Neural cell (in vitro differentiated cells): Measurements from ENCODE around the gene HRH2. TPM values are rescaled to one million over a fixed set of nuclear protein-coding genes. Genes with fewer than 3 reads are reported as not detected.
A peak's percentile ranks its signal among the peaks of the same experiment; 100 is the strongest.

Experiments used
- H2AFZ ChIP-seq: fragments of 200-600, 300-800 bp; sonication (generic), shearing (Covaris generic); 2 replicates; pipeline ENCODE4 v1.6.0; 2014; ENCODE audit warnings: low read depth, mild to moderate bottlenecking, antibody characterized with exemption, low read length, moderate library complexity
- H3F3A ChIP-seq: fragments of 200-600 bp; shearing (Covaris generic); 2 replicates; pipeline ENCODE4 v1.6.1; 2016; ENCODE audit warnings: mild to moderate bottlenecking, moderate library complexity, mixed read lengths, antibody characterized with exemption, low read length; ENCODE audit not compliant: insufficient read depth, poor library complexity, severe bottlenecking
- H3K27ac ChIP-seq: fragments of 200-600, 300-800 bp; sonication (generic), shearing (Covaris generic); 2 replicates; pipeline ENCODE4 v1.5.1; 2014; ENCODE audit warnings: mild to moderate bottlenecking, low read length, moderate library complexity
- H3K27me3 ChIP-seq: fragments of 300-800, 200-600 bp; sonication (generic), shearing (Covaris generic); 2 replicates; pipeline ENCODE4 v1.6.0; 2014; ENCODE audit warnings: mild to moderate bottlenecking, low read depth, low read length, moderate library complexity; ENCODE audit not compliant: insufficient read depth
- H3K36me3 ChIP-seq: fragments of 300-800, 200-600 bp; sonication (generic), shearing (Covaris generic); 2 replicates; pipeline ENCODE4 v1.5.1; 2014; ENCODE audit warnings: mild to moderate bottlenecking, antibody characterized with exemption, low read length, moderate library complexity; ENCODE audit not compliant: insufficient read depth
- H3K4me2 ChIP-seq: fragments of 300-800, 200-600 bp; sonication (generic), shearing (Covaris generic); 2 replicates; pipeline ENCODE4 v1.6.0; 2014; ENCODE audit warnings: mild to moderate bottlenecking, low read length
- H3K4me3 ChIP-seq: fragments of 300-800, 200-600 bp; sonication (generic), shearing (Covaris generic); 2 replicates; pipeline ENCODE4 v1.5.1; 2014; ENCODE audit warnings: mild to moderate bottlenecking, low read length, moderate library complexity
- H3K79me2 ChIP-seq: fragments of 200-600 bp; shearing (Covaris generic); replicated peaks from 2 replicates; pipeline ENCODE4 v1.6.0; 2014; ENCODE audit warnings: mild to moderate bottlenecking, low read length, moderate library complexity; ENCODE audit not compliant: insufficient read depth
- H3K9ac ChIP-seq: fragments of 300-800, 200-600 bp; sonication (generic), shearing (Covaris generic); 2 replicates; pipeline ENCODE4 v1.6.1; 2016; ENCODE audit warnings: mild to moderate bottlenecking, low read length, mixed read lengths
- H3K9me2 ChIP-seq: fragments of 200-600 bp; shearing (Covaris generic); 2 replicates; pipeline ENCODE4 v1.6.1; 2016; ENCODE audit warnings: mild to moderate bottlenecking, low read length, mixed read lengths; ENCODE audit not compliant: insufficient read depth
- H3K9me3 ChIP-seq: fragments of 200-600, 300-800 bp; sonication (generic), shearing (Covaris generic); 2 replicates; pipeline ENCODE4 v1.6.1; 2016; ENCODE audit warnings: mild to moderate bottlenecking, mixed run types, low read length, moderate library complexity, mixed read lengths
- H4K20me1 ChIP-seq: fragments of 200-600 bp; shearing (Covaris generic); 2 replicates; pipeline ENCODE4 v1.6.1; 2016; ENCODE audit warnings: mild to moderate bottlenecking, mixed run types; ENCODE audit not compliant: insufficient read depth
- CTCF ChIP-seq: fragments of 450-650 bp; IDR thresholded peaks from 2 replicates; pipeline ENCODE4 v1.5.1; 2014; ENCODE audit warnings: antibody characterized with exemption, mild to moderate bottlenecking, moderate library complexity; ENCODE audit not compliant: poor library complexity, severe bottlenecking
- EP300 ChIP-seq: fragments of 450-650 bp; conservative IDR thresholded peaks from 2 replicates; pipeline ENCODE4 v1.6.1; 2014; ENCODE audit warnings: antibody characterized with exemption, mild to moderate bottlenecking, moderate library complexity; ENCODE audit not compliant: poor library complexity, severe bottlenecking
- EZH2 ChIP-seq: fragments of 200-600, 300-800 bp; shearing (Covaris generic), sonication (generic); IDR thresholded peaks from 2 replicates; pipeline ENCODE4 v1.6.1; 2014; ENCODE audit warnings: antibody characterized with exemption, low read length, borderline replicate concordance, mild to moderate bottlenecking; ENCODE audit not compliant: insufficient read depth, poor library complexity, severe bottlenecking
- POLR2AphosphoS5 ChIP-seq: IDR thresholded peaks from 2 replicates; pipeline ENCODE4 v1.6.1; 2012
- RAD21 ChIP-seq: fragments of 450-650 bp; conservative IDR thresholded peaks from 2 replicates; pipeline ENCODE4 v1.6.1; 2014; ENCODE audit warnings: antibody characterized with exemption, mild to moderate bottlenecking, moderate library complexity
- REST ChIP-seq: IDR thresholded peaks from 2 replicates; pipeline ENCODE4 v1.6.1; 2012; ENCODE audit warnings: borderline replicate concordance
- SMC3 ChIP-seq: fragments of 450-650 bp; conservative IDR thresholded peaks from 2 replicates; pipeline ENCODE4 v1.6.1; 2014; ENCODE audit warnings: antibody characterized with exemption, mild to moderate bottlenecking, moderate library complexity; ENCODE audit not compliant: poor library complexity
- TAF1 ChIP-seq: IDR thresholded peaks from 2 replicates; pipeline ENCODE4 v1.6.1; 2012; ENCODE audit warnings: low read depth
- polyA plus RNA-seq: library from polyadenylated mRNA; depleted of rRNA; stranded (reverse); fragments of >200 nt; gene quantifications from 2 replicates; pipeline ENCODE4 v1.2.3, GENCODE V29; 2014

The HRH2 gene
- polyA plus RNA-seq, 1 donor from 2014 or later, result 0.09 TPM

GRCh38 chr5:175635854-175636584, 21.9 kb upstream of the HRH2 start:
- H3K4me2 ChIP-seq, result no peak overlapping the region
- H3K4me3 ChIP-seq, result no peak overlapping the region
- no peaks in the 10 kb centered on the region for H3K9me3 ChIP-seq
- H2AFZ ChIP-seq, result no peak overlapping the region
- no peak overlapping the region for H3K27ac ChIP-seq
- H3K36me3 ChIP-seq, result no peaks in the 10 kb centered on the region
- no peaks in the 10 kb centered on the region for H3K27me3 ChIP-seq
- no peaks in the 10 kb centered on the region for H4K20me1 ChIP-seq
- no peaks in the 10 kb centered on the region for H3K79me2 ChIP-seq
- no peaks in the 10 kb centered on the region for H3K9me2 ChIP-seq
- H3K9ac ChIP-seq, result no peak overlapping the region
- no peaks in the 10 kb centered on the region for H3F3A ChIP-seq
- peak; percentile 13 for TF ChIP-seq POLR2AphosphoS5
- TF ChIP-seq SMC3, result no peak
- TF ChIP-seq REST, result no peak

- Histone ChIP-seq H3K79me2 (no peaks in the 10 kb centered on the region), H4K20me1 (no peaks in the 10 kb centered on the region), H3K9me3 (no peaks in the 10 kb centered on the region), H3K9me2 (no peaks in the 10 kb centered on the region), H3K27ac (no peak overlapping the region), H2AFZ (no peak overlapping the region), H3K4me2 (no peak overlapping the region), H3K4me3 (no peak overlapping the region), H3K36me3 (no peaks in the 10 kb centered on the region), H3K27me3 (no peaks in the 10 kb centered on the region), H3F3A (no peaks in the 10 kb centered on the region), H3K9ac (no peak overlapping the region)
- no peak for TF ChIP-seq TAF1
- TF ChIP-seq RAD21, result no peak
- TF ChIP-seq SMC3, result no peak
- TF ChIP-seq EP300, result no peak
- no peak for TF ChIP-seq EZH2
- no peak for TF ChIP-seq REST
- TF ChIP-seq POLR2AphosphoS5, result no peak
- no peak for TF ChIP-seq CTCF
Measured at GRCh38 chr5:175638305-175638704, 19.6 kb upstream of the HRH2 start.
